Measurements from ENCODE around the gene VWA2.

DNA sequence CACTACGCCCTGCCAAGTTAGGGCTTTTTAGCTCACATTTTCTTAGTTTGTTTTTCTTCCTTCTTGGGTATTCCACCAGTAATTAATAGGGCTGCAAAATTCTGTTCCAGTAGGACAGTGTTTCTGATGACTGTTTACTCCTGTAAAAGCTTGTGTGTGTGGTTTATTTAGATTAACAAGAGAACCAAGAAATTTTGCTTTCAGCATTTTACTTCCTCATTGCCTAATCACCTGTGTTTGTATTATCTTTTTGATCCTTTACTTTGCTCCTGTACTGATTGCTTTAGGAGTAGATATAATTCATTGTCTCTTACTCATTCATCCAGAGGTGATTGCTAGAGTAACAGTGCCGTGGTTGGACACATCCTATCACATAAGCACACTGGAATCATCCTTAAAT is 32.2 kb upstream of the VWA2 start:
- TF ChIP-seq POLR2A (IDR thresholded peaks at IDR 0.05; ENCODE audit: borderline replicate concordance, extremely low read depth, insufficient read depth, insufficient read length) (no peak), RAD21 (IDR thresholded peaks at IDR 0.05; ENCODE audit: low read depth) (no peak), JUND (IDR thresholded peaks at IDR 0.05) (no peak), POLR2AphosphoS5 (IDR thresholded peaks at IDR 0.05; ENCODE audit: low read depth, low read length) (no peak)
- TF ChIP-seq, protein P1, sequence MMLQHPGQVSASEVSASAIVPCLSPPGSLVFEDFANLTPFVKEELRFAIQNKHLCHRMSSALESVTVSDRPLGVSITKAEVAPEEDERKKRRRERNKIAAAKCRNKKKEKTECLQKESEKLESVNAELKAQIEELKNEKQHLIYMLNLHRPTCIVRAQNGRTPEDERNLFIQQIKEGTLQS (IDR thresholded peaks at IDR 0.05), result no peak
- TF ChIP-seq, protein P2, sequence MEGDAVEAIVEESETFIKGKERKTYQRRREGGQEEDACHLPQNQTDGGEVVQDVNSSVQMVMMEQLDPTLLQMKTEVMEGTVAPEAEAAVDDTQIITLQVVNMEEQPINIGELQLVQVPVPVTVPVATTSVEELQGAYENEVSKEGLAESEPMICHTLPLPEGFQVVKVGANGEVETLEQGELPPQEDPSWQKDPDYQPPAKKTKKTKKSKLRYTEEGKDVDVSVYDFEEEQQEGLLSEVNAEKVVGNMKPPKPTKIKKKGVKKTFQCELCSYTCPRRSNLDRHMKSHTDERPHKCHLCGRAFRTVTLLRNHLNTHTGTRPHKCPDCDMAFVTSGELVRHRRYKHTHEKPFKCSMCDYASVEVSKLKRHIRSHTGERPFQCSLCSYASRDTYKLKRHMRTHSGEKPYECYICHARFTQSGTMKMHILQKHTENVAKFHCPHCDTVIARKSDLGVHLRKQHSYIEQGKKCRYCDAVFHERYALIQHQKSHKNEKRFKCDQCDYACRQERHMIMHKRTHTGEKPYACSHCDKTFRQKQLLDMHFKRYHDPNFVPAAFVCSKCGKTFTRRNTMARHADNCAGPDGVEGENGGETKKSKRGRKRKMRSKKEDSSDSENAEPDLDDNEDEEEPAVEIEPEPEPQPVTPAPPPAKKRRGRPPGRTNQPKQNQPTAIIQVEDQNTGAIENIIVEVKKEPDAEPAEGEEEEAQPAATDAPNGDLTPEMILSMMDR (IDR thresholded peaks at IDR 0.05 in 2 of 3, conservative IDR thresholded peaks at IDR 0.05 in 1 of 3; ENCODE audit: borderline replicate concordance in 1 of 3, insufficient read depth in 1 of 3, low read depth in 2 of 3, low read length in 2 of 3), result no peak
- TF ChIP-seq, protein P3, sequence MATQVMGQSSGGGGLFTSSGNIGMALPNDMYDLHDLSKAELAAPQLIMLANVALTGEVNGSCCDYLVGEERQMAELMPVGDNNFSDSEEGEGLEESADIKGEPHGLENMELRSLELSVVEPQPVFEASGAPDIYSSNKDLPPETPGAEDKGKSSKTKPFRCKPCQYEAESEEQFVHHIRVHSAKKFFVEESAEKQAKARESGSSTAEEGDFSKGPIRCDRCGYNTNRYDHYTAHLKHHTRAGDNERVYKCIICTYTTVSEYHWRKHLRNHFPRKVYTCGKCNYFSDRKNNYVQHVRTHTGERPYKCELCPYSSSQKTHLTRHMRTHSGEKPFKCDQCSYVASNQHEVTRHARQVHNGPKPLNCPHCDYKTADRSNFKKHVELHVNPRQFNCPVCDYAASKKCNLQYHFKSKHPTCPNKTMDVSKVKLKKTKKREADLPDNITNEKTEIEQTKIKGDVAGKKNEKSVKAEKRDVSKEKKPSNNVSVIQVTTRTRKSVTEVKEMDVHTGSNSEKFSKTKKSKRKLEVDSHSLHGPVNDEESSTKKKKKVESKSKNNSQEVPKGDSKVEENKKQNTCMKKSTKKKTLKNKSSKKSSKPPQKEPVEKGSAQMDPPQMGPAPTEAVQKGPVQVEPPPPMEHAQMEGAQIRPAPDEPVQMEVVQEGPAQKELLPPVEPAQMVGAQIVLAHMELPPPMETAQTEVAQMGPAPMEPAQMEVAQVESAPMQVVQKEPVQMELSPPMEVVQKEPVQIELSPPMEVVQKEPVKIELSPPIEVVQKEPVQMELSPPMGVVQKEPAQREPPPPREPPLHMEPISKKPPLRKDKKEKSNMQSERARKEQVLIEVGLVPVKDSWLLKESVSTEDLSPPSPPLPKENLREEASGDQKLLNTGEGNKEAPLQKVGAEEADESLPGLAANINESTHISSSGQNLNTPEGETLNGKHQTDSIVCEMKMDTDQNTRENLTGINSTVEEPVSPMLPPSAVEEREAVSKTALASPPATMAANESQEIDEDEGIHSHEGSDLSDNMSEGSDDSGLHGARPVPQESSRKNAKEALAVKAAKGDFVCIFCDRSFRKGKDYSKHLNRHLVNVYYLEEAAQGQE (IDR thresholded peaks at IDR 0.05; ENCODE audit: low read depth), result no peak

Measured in HCT116 (cell line).